HG02981 (cell line): ENCODE data around the gene EXOG.

Source experiments
- ATAC-seq: cut with Tn5 transposase; IDR thresholded peaks from one replicate; pipeline ENCODE4 v1.9.1; 2021; ENCODE audit warnings: mild to moderate bottlenecking, moderate library complexity; ENCODE audit not compliant: unreplicated experiment

Gene EXOG

DNA sequence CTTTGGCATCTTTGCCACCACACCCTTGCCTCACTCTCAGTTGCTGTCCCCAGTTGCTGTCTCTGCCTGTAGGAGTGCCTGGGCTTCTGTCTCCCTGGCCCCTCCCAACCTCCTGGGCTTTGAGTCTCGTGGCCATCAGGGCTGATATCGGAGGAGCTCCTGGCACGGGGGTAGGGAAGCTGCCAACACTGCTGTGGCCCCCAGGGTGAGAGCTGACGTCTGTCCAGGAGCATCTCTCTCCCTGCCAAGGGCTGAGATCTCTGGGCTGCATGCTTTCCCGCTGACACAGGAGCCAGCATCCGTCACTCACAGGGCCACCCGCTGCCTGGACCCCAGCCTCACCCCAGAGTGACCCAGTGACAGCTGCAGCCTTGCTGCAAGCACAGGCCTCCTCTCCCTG, 47.4 kb downstream of the EXOG start:
- ATAC-seq: no peak

DNA sequence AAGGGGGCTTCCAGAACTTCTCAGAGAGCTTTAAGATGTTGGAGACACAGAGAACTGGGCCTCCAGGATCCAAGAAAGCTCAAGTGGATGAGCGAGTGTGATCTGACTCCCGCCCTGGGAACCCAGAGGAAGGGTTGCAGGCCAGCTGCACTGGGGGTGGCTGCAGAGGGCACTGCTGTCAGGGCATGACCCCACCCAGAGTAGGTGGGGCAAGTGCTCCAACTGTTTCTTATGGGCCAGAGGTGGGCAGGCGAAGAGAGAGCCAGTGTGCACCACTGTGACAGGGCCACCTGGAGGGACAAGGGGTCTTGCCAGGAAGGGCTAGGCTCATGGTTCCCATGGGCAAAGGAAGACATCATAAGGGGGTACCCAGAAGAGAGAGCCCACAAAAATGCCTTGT, 48.8 kb downstream of the EXOG start:
- ATAC-seq: no peak

DNA sequence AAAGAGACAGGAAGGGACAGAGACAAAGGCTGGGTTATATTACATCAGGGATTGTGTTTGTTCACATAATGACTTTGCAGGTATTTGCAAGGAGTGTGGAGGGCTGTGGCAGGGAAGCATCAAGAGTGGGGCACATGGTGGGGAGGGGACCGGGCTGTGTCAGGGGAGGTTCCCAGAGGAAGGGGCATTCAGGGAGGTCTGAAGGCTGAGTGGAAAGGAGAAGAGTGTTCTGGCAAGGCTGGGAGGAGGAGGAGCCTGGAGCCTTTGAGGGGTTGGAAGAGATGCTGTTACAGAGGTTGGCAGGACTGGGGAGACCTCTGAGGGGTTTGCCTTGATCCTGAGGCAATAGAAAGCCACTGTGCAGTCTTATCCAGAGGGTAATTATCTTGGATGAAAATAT, 49.4 kb downstream of the EXOG start:
- no peak for ATAC-seq

DNA sequence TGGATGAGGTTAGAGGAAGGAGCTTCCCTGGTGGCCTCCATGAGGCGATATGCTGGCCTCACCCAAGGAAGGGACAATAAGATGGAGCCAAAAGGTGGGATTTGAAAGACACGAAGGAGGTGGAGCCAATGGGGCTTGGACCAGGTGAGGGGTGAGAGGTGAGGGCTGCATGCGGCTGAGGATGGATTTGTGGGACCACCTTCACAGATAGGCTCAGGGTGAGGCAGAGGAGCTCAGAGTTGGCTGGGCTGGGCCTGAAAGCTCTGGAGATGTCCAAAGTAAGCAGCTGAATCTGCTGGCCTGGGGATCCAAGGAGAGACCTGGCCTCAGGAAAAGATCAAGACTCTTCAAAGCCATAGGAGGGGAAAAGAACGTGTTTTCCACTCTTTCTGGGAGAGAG, 49.8 kb downstream of the EXOG start:
- no peak for ATAC-seq

DNA sequence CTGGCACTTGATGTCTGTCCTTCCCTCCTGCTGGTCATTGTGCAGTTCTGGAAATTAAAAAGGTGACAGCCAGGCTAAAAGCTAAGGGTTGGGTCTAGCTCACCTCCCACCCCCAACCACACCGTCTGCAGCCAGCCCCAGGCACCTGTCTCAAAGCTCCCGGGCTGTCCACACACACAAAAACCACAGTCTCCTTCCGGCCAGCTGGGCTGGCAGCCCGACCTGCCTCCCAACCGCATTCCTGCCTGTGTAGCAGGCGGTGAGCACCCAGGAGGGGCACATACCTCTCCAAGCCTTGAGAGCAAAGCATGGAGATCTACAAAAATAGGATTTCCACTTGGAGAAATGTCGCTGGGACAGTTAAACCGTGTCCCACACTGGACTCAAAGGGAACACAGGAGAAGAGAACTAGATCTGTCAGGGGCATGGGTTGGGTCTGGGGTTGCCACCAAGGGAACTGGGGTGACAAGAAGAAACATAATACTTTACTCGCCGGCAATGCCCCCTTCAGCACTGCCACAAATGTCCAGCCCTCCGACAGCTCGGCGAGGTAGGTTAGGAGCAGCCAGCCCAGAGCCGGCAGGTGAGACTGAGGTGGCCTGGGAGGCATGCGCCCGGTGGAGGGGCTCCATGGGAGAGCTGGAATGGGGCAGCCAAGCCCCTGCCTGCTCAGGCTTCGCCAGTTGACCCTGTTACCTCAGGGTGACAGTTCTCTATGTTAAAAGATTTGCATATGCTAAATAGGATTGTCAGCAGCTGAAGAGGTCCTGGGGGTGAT, 52.2 kb downstream of the EXOG start:
- no peak for ATAC-seq

DNA sequence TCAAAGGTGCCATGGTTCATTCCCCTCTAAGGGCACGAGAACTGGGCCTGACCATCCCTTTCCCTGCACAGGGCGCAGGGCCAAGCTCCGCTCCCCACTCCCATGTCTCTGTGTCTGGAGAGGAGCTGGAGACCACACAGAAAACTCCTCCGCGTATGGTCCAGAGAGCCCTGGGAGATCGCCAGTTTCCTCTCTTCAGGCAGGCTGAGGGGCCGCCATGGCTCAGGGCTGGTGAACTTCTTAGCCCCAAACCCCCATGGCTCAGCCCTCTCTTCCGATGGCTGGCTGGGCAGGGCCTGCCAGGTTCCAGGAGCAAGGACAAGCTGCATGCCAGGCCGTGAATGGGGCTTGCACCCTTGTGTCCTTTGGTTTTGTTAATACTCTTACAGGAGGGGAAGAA, 52.9 kb downstream of the EXOG start:
- no peak for ATAC-seq

DNA sequence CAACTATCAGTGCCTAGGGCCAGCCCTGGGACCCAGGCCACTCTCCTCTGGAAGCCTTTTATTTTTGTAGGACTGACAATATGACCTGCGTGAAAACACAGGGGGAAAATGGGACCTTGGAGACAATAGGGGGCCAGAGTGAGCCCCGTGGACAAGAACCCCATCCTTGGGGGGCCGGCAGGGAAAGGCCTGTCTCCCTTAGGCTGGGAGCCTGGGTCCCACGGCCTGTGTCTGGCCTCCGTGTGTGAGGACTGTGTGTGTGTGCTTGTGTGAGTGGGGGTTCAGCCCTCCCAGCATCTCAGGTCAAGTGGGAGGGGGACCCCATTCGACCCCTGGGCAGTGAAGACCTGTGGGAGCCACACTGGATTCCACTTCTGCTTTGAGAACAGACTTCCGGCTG, 53.3 kb downstream of the EXOG start:
- ATAC-seq: no peak

DNA sequence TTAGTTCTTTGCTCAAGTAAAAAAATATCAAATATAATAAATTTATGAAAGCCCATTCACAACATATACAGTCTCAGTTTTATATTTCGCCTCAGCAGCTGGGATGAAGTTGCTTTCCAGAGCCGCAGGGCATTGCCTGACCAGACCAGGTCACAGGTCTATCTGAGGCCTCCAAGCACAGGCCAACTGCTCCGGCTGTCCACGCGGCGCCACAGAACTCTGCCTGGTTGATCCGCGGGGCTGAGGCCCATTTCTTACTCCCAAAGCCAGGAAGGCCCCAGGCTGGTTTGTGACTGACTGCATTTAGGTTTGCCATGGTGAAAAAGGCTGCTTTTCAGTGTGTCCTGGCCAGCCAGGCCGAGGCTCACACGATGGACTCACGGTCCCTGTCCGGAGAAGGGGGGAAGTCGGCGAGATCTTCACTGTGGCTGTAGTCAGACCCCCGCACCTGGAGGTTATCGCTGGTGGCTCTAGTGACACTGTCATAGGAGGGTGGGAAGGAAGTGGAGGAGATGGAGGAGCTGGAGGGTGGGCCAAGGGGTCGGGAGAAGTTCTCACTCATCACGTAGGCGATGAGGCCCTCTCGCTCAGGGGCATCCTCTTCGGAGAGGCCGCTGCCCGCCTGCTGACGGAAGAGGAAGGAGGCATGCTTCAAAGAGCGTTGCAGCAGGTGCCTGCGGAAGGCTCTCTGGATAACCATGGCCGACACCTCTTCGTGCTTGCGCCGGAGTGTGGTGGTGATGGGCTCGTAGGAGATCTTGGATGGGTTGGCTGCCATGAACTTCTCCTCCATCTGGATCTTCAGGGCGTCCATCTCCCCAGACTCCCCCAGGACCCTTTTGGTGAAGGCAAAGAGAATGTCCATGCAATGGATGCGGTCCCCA, 54.1 kb downstream of the EXOG start:
- no peak for ATAC-seq

DNA sequence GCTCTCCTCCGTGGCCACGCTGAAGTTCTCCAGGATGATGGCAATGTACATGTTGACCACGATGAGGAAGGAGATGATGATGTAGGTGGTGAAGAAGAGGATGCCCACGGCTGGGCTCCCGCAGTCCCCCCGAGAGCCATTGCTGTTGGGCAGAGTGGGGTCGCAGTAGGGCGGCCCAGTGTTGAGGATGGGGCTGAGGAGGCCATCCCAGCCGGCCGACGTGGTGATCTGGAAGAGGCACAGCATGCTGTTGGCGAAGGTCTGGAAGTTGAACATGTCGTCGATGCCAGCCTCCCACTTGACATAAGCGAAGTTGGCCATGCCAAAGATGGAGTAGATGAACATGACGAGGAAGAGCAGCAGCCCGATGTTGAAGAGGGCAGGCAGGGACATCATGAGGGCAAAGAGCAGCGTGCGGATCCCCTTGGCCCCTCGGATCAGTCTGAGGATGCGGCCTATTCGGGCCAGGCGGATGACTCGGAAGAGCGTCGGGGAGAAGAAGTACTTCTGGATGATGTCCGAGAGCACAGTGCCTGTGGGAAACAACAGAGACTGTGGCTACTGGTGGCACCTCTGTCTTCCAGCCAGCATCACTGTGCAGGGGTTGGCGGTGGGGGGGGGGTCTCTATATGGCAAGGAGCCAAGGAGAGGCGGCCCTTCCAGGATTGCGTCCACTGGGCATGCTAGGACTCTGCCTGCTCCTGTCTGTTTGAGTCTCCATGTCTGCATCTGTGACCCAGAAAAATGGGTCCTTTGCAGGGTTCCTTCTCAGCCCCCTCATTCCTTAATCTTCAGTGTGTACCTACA, 55.1 kb downstream of the EXOG start:
- ATAC-seq: no peak

DNA sequence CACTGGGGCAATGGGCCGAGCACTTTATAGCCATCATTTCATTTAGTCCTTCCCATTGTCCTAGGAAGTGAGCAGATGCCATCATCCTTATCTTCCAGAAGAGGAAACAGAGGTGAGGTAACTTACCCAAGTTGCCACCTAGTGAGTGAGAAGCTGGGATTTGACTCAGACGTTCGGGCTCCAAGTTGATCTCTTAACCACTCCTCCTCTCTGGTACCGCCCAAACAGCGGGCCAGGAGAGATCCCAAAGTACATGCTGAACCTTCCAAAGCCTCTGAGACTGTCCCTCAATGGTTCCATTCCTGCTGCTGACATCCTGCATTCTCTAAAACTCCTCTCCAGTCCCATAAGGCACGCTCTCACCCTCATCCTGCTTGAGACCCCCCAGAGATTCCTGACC, 56.2 kb downstream of the EXOG start:
- ATAC-seq: no peak

DNA sequence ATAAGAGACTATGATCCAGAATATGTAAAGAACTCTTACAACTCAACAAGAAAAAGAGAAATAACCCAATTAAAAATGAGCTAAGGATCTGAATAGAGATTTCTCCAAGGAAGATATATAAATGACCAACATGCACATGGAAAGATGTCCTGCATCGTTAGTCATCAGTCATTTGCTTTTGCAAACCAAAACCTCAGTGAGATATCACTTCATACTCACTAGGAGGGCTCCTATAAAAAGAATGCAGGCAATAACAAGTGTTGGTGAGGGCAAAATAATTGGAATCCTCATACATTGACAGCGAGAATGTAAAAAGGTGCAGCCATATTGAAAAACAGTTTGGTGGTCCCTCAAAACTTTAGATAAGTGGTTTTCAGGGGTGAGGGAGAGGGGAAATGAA, 56.9 kb downstream of the EXOG start:
- no peak for ATAC-seq

DNA sequence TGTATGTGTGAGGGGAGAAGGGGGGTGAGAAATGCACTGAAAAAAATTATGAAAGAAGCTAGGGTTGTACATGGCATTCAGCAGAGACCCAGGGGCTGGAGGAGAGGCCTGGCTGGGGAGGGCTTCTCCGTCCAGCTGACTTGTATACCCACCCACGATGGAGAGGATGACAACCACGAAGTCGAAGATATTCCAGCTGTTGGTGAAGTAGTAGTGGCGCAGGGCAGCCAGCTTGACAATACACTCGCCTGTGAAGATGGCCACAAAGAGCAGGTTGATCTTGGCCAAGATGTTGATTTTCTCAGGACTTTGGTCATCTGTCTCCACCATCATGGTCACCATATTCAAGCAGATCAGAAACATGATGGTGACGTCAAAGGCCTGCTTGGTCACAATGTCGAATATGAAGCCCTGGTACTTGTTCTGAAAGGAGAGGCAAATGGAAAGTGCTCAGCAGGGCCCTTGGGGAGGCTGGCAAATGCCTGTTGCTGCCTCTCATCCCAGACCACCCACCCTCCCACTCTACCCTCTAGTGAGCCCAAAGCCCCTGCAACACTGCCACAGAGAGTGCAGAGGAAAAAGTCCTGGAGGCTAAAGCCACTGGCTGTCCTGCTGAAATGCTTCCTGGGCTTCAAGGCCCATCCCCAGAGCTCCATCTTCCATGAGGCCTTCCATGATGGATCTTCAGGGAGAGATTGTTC, 58.1 kb downstream of the EXOG start:
- ATAC-seq: no peak

DNA sequence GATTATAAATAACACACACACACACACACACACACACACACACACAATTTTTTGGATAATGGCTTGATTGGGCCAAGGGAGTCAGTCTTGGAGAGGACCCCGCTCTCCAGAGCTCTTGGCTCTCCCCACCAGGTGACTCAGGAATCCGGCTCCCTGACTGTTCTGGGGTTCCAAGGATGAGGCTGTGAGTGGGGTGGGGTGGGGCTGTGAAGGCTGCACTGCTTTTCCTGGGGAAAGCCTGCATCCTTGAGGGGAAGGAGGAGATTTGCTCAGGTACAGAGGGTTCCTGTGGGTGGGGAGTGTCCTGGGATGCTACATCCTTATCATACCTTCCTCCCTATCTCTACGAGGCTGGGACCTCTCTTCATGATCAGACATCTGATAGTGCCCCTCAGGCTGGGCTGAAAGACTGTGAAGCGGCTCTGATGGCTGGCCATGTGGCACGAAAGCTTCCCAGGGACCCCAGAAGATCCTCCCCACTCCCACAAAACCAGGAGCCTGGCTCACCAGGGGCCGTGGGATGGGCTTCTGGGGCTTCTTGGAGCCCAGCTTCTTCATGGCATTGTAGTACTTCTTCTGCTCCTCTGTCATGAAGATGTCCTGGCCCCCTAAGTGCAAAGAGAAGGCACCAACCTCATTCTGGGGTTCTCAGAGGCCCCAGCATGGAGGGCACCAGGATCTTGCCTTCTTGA, 59.2 kb downstream of the EXOG start:
- ATAC-seq: no peak

DNA sequence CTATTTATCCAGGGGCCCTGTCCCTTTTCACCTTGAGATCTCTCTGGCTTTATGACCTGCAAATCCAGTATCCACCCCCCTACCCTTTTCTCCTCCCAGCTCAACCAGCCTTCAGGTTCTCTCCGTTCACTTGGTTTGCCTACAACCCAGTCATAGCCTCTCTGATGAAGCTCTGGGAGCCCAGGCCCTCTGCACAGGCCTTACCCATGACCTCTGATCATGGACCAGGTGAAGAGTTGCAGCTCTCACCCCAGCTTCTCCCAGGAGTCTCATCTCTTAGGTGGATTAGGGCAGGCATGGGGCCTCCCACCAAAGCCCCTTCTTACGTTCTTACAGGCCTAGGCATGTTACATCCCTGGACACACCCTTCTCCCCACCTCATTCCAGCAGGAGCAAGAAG, 59.8 kb downstream of the EXOG start:
- no peak for ATAC-seq

DNA sequence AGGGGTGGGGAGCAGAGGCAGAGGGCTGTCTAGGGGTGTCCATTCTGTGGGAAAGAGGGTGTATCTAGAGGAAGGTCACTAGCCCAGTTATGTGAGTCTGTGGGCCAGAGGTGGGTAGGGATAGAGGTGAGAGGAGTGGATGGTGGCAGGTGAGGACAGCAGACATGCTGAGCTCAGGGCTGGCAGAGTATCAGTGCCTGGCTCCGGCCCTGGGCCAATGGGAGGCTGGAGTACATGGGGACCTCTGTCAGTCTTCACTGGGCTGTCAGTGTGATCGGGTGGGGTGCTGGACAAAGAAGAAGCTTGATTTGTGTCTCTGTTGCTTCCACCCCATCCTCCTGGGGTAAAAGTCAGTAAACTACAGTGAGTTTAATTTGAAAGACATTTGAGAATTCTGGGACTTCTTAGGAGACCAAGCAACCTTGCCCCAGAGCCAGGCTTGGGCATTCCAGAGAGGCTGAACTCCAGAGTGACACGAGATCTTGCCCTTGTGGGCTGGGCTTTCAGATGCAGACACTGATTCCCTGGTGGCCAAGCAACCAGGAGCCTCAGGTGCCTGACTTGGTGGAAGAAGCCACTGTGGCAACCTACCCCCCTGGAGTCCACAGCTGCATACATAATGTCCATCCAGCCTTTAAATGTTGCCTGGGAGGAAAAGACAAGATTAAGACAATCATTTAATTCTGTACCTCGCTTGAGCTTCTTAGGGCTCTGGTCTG, 60.7 kb downstream of the EXOG start:
- ATAC-seq: no peak

DNA sequence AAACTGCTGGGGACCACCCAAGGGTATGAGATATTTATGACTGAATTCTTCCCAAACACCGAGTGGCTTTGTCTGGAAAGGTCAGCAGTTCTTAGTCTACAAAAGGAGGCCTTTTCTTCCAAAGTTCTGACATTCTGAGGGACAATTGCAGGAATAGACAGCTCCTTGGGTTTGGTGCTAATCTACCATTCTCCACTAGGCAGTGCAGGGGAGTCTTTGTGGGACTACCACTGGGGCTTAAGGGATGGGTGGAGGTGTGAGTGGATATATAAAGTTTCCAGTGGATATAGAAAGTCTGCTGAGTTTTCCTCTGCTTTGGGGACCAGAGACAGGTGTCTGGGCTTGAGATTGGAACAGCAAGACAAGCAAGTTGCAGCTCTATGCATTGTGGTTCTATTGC, 62.7 kb downstream of the EXOG start:
- ATAC-seq: no peak

DNA sequence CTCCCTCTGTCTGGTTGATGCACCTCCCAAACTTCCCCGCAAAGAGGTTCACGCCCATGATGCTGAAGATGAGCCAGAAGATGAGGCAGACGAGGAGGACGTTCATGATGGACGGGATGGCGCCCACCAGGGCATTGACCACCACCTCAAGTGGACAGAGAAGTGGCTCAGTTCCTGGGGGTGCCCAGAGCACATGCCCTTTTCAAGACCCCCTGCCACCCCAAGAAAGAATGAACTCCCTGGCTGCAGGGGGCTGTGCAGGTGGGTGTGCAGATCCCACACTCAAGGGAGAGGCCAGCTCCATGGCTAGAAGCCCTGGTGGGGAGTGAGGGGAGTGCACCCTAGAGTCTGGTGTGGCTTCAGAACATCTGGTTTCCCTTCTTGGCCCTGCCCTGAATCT, 64.1 kb downstream of the EXOG start:
- ATAC-seq: no peak

DNA sequence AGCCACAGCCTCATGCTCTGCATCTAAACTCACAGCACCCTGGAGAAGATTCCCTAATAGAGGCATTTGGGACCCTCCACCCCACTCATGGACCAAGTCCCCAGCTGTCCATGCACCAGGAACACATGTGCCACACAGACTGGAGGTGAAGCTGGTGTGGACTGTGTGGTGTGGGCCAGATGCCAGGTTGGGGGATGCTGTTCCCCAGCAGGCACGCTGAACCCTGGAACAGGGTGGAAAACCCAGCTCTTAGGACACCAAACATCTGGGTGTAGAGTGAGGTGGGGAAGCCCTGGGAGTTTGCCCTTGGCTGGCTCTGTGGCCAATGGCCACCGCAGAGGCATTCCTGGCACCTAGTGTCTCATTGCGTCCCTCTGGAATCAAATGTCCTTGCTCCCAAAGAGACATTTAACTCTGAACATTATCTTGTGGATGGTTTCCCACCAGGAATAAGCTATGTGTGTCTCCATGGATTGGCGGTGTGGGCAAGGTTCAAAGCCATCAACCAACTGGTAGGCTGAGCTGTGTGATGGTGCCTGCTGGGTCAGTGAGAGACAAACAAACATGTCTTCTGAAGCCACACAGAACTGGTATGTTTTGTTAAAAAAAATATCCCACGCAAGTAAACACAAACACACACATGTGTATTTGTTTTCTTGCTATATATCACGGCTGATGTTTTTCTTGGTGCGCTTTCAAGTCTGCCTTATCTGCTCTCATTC, 65.0 kb downstream of the EXOG start:
- ATAC-seq: no peak
